Inflammatory macrophage treated with lipopolysaccharide for 1 hour (primary cell): ENCODE data around the gene PCF11.
A peak's percentile ranks its signal among the peaks of the same experiment; 100 is the strongest.
"Not testable (repeated sequence)": the region's sequence is repeated elsewhere in the genome, so short reads cannot be mapped to it uniquely, and the experiment has no call there.

Experiments used
- DNase-seq, 2 donors: peaks; one replicate each; pipeline ENCODE4 v3.0.0-alpha.2; 2020 to 2022

The PCF11 gene

GRCh38 chr11:83156996-83157593 lies at the start of gene PCF11:
TSS of gene PCF11 (plus strand) at chr11:83157131. CDS start at chr11:83157440, 309 bp downstream.
- DNase-seq: no peak

- no peak for DNase-seq
Observed at GRCh38 chr11:83112886-83113285, 44.0 kb upstream of the PCF11 start.

- no peak for DNase-seq
Observed at GRCh38 chr11:83115026-83115425, 41.9 kb upstream of the PCF11 start.

- DNase-seq: no peak
Observed at GRCh38 chr11:83115551-83115950, 41.4 kb upstream of the PCF11 start.

GRCh38 chr11:83116015-83116641 lies 40.8 kb upstream of the PCF11 start:
- DNase-seq: peak; percentile 31 to 39

- no peak for DNase-seq
Observed at GRCh38 chr11:83118814-83119213, 38.1 kb upstream of the PCF11 start.

GRCh38 chr11:83119216-83119615 lies 37.7 kb upstream of the PCF11 start:
- no peak for DNase-seq

GRCh38 chr11:83120327-83120726 lies 36.6 kb upstream of the PCF11 start:
- no peak for DNase-seq

GRCh38 chr11:83122050-83122449 lies 34.9 kb upstream of the PCF11 start:
- peak; percentile 12 to 20 for DNase-seq

- DNase-seq: no peak
Observed at GRCh38 chr11:83122766-83123165, 34.2 kb upstream of the PCF11 start.

GRCh38 chr11:83124636-83125424 lies 32.1 kb upstream of the PCF11 start:
- no peak for DNase-seq

- no peak for DNase-seq
Observed at GRCh38 chr11:83125577-83125976, 31.4 kb upstream of the PCF11 start.

GRCh38 chr11:83127310-83127637 lies 29.7 kb upstream of the PCF11 start:
- DNase-seq: no peak

- DNase-seq: no peak
Observed at GRCh38 chr11:83132191-83132590, 24.7 kb upstream of the PCF11 start.

GRCh38 chr11:83133266-83133665 lies 23.7 kb upstream of the PCF11 start:
- not testable (repeated sequence) for DNase-seq

- no peak for DNase-seq
Observed at GRCh38 chr11:83139310-83139709, 17.6 kb upstream of the PCF11 start.

GRCh38 chr11:83140691-83141455 lies 16.1 kb upstream of the PCF11 start:
- DNase-seq: no peak

- DNase-seq: no peak
Observed at GRCh38 chr11:83147895-83148294, 9.0 kb upstream of the PCF11 start.

- DNase-seq: no peak
Observed at GRCh38 chr11:83150450-83150849, 6.5 kb upstream of the PCF11 start.

- no peak for DNase-seq
Observed at GRCh38 chr11:83151274-83151977, 5.5 kb upstream of the PCF11 start.

GRCh38 chr11:83152264-83152663 lies 4.7 kb upstream of the PCF11 start:
- DNase-seq: no peak

- peak; percentile 23 to 52 for DNase-seq
Observed at GRCh38 chr11:83153764-83154163, 3.2 kb upstream of the PCF11 start.
